Stimulated activated naive CD8-positive, alpha-beta T cell treated with anti-CD3 and anti-CD28 coated beads, Interleukin-15, Interleukin-2, amounts not matched to agents 100 ng/mL and 50 ng/mL, for 24 hours (primary cell): Measurements from ENCODE around the gene UNC5B.

Experiments used
- H3K27ac Mint-ChIP-seq: one replicate; pipeline ENCODE4 v1.8.0; 2021; ENCODE audit warnings: mild to moderate bottlenecking, mixed read lengths
- H3K27me3 Mint-ChIP-seq: one replicate; pipeline ENCODE4 v1.8.0; 2021; ENCODE audit warnings: mixed read lengths
- H3K36me3 Mint-ChIP-seq: one replicate; pipeline ENCODE4 v1.8.0; 2021; ENCODE audit warnings: low read depth, mixed read lengths
- H3K4me1 Mint-ChIP-seq: one replicate; pipeline ENCODE4 v1.8.0; 2021; ENCODE audit warnings: low read depth, mixed read lengths
- H3K4me3 Mint-ChIP-seq: one replicate; pipeline ENCODE4 v1.8.0; 2021; ENCODE audit warnings: mild to moderate bottlenecking, mixed read lengths
- H3K9me3 Mint-ChIP-seq: one replicate; pipeline ENCODE4 v1.8.0; 2021; ENCODE audit warnings: mixed read lengths

Gene UNC5B

GRCh38 chr10:71347587-71348395 is 135.4 kb downstream of the UNC5B start:
- Mint-ChIP-seq H3K27ac (no peak overlapping the region), H3K4me3 (no peak overlapping the region), H3K9me3 (no peaks in the 10 kb centered on the region), H3K4me1 (peaks cover 11% of the 10 kb centered on the region), H3K27me3 (no peaks in the 10 kb centered on the region), H3K36me3 (no peaks in the 10 kb centered on the region)

DNA sequence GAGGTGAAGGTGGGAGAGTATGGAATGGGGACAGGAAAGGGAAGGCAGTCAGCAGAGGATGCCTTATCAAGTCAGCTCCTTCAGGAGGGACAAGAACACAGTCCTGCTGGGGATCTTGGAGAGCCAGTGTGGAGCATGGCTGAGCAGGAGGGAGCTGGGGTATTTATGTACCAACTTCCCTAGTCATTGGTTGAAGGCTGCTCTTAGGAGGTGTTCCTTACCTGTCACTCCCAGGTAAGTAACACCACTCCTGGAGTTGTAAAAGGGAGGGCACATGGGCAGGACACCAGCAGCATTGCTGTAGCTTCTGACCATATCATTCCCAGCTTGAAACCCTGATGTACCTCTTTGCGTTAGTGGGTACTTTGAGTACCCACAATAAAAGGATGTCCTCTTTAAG is 136.5 kb downstream of the UNC5B start:
- no peaks in the 10 kb centered on the region for H3K36me3 Mint-ChIP-seq
- no peaks in the 10 kb centered on the region for H3K27me3 Mint-ChIP-seq
- H3K4me1 Mint-ChIP-seq, result peaks cover 11% of the 10 kb centered on the region
- no peaks in the 10 kb centered on the region for H3K9me3 Mint-ChIP-seq
- H3K27ac Mint-ChIP-seq, result peak overlapping the region; percentile 0
- H3K4me3 Mint-ChIP-seq, result no peak overlapping the region

DNA sequence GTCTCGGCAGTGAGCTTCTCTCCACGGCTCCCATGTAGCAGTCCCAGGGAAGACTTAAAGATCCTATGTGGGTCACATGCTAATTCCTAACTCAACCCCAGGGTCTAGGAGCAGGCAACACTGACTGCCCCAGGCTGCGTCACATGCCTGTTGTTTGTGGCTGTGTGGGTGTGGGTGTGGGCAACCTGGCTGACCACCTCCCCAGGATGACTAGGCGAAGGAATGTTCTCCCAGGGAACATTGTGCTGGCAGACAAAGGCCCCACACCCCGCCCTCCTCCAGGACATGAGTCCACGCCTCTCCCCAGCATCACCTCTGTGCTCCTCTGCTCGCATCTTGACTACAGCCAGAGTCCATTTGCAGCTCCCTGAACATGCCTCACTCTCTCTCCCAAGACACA is 137.0 kb downstream of the UNC5B start:
- Mint-ChIP-seq H3K4me1 (peaks cover 11% of the 10 kb centered on the region), H3K36me3 (no peaks in the 10 kb centered on the region), H3K4me3 (no peak overlapping the region), H3K27me3 (no peaks in the 10 kb centered on the region), H3K9me3 (no peaks in the 10 kb centered on the region), H3K27ac (no peak overlapping the region)

DNA sequence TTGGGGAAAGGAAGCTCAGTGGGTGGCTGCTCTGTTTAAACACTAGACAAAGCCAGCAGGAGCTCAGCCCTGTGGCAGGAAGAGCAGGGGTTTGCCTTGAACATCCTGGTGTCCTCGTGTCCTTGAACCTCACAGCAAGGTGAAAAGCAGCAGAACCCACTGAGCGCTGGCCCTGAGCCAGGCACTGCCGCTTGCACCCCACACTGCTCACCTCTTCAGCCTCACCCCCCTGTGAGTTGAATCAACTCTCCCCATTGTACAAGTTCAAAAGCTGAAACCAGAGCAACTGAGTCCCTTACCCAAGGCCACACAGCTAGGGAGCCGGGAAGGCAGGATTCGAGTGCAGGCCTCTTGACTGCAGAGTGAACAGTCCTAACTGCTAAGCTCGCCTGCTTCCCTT is 138.7 kb downstream of the UNC5B start:
- no peak overlapping the region for H3K27ac Mint-ChIP-seq
- H3K4me3 Mint-ChIP-seq, result no peak overlapping the region
- H3K4me1 Mint-ChIP-seq, result peaks cover 11% of the 10 kb centered on the region
- no peaks in the 10 kb centered on the region for H3K36me3 Mint-ChIP-seq
- H3K27me3 Mint-ChIP-seq, result no peaks in the 10 kb centered on the region
- no peaks in the 10 kb centered on the region for H3K9me3 Mint-ChIP-seq

GRCh38 chr10:71351628-71352319 is 139.4 kb downstream of the UNC5B start:
- no peaks in the 10 kb centered on the region for H3K36me3 Mint-ChIP-seq
- H3K4me3 Mint-ChIP-seq, result no peak overlapping the region
- no peak overlapping the region for H3K27ac Mint-ChIP-seq
- peaks cover 11% of the 10 kb centered on the region for H3K4me1 Mint-ChIP-seq
- no peaks in the 10 kb centered on the region for H3K27me3 Mint-ChIP-seq
- H3K9me3 Mint-ChIP-seq, result no peaks in the 10 kb centered on the region
